HuH-7 (cell line): ENCODE measurements around the gene COX6B1.
"Not testable (repeated sequence)": the region's sequence is repeated elsewhere in the genome, so short reads cannot be mapped to it uniquely, and the experiment has no call there.

Experiments
- DNase-seq: peaks from one replicate; pipeline ENCODE4 v3.0.0; 2011; ENCODE audit warnings: low spot score

COX6B1 gene

GRCh38 chr19:35648017-35648961, at the start of gene COX6B1:
Gene COX6B1, plus strand, starts transcription at chr19:35648323. Its CDS starts 2,921 bp downstream, at chr19:35651244.
- DNase-seq = peak; percentile 95

GRCh38 chr19:35601971-35602370, 46.2 kb upstream of the COX6B1 start:
- DNase-seq = no peak

GRCh38 chr19:35604436-35604835, 43.7 kb upstream of the COX6B1 start:
- not testable (repeated sequence) for DNase-seq

GRCh38 chr19:35607170-35607569, 41.0 kb upstream of the COX6B1 start:
- DNase-seq = not testable (repeated sequence)

GRCh38 chr19:35607661-35608060, 40.5 kb upstream of the COX6B1 start:
- no peak for DNase-seq

GRCh38 chr19:35608251-35608650, 39.9 kb upstream of the COX6B1 start:
- DNase-seq = no peak

GRCh38 chr19:35609851-35610353, 38.2 kb upstream of the COX6B1 start:
- DNase-seq = no peak

GRCh38 chr19:35612224-35612558, 35.9 kb upstream of the COX6B1 start:
- no peak for DNase-seq

GRCh38 chr19:35612559-35613321, 35.4 kb upstream of the COX6B1 start, which contains the start of gene HAUS5:
Gene HAUS5, plus strand, starts transcription at chr19:35612735. Its CDS starts 60 bp downstream, at chr19:35612795.
- DNase-seq = peak; percentile 92

GRCh38 chr19:35613574-35613973, 34.5 kb upstream of the COX6B1 start:
- DNase-seq = no peak

GRCh38 chr19:35615036-35615435, 33.1 kb upstream of the COX6B1 start:
- no peak for DNase-seq

- no peak for DNase-seq
These were observed 29.3 kb upstream of the COX6B1 start for GRCh38 chr19:35618857-35619256.

GRCh38 chr19:35619290-35619923, 28.7 kb upstream of the COX6B1 start:
- DNase-seq = no peak

- DNase-seq = no peak
These were observed 28.1 kb upstream of the COX6B1 start for GRCh38 chr19:35620001-35620400.

- no peak for DNase-seq
These were observed 26.4 kb upstream of the COX6B1 start for GRCh38 chr19:35621708-35622107.

GRCh38 chr19:35622750-35623149, 25.4 kb upstream of the COX6B1 start:
- no peak for DNase-seq

- DNase-seq = no peak
These were observed 24.7 kb upstream of the COX6B1 start for GRCh38 chr19:35623327-35624010.

- no peak for DNase-seq
These were observed 19.9 kb upstream of the COX6B1 start for GRCh38 chr19:35628264-35628564.

GRCh38 chr19:35628565-35629331, 19.4 kb upstream of the COX6B1 start, which contains the start of gene RBM42:
Gene RBM42, plus strand, starts transcription at chr19:35629036. Its CDS starts 118 bp downstream, at chr19:35629154.
- DNase-seq = peak; percentile 100

- DNase-seq = no peak
These were observed 18.8 kb upstream of the COX6B1 start for GRCh38 chr19:35629332-35629633.
